ENCODE data around the gene TBC1D17. TPM values are rescaled to one million over a fixed set of nuclear protein-coding genes. Genes with fewer than 3 reads are reported as not detected.

Gene TBC1D17
- total and polyA plus RNA-seq, 2 of the 13 experiments (the other 11 are each of a cell fraction or from before 2014, with no cell fraction given) = 9.7 to 16.9 TPM

GRCh38 chr19:49866933-49867782 is 10.3 kb upstream of the TBC1D17 start, which contains the start of gene PNKP (continued):
- TF ChIP-seq ZNF292 (CRISPR knock-in tag; IDR thresholded peaks at IDR 0.05; ENCODE audit: borderline replicate concordance, low read depth) (no peak), MLX (CRISPR knock-in tag; IDR thresholded peaks at IDR 0.05) (no peak; the same call in 1 of the 2 replicates), CHCHD3 (CRISPR knock-in tag; IDR thresholded peaks at IDR 0.05) (no peak; the same call in 1 of the 2 replicates), YEATS2 (CRISPR knock-in tag; IDR thresholded peaks at IDR 0.05; ENCODE audit: borderline replicate concordance) (peak; percentile 67; the same call in 1 of the 2 replicates), SYNCRIP (IDR thresholded peaks at IDR 0.05; ENCODE audit: insufficient read depth, low read depth, low read length) (no peak), ZNF737 (CRISPR knock-in tag; IDR thresholded peaks at IDR 0.05; ENCODE audit: borderline replicate concordance) (no peak), ZNF235 (CRISPR knock-in tag; IDR thresholded peaks at IDR 0.05; ENCODE audit: borderline replicate concordance) (0 out of 2 replicates have a peak, but pooled peaks have one; percentile 53), ZBTB1 (CRISPR knock-in tag; IDR thresholded peaks at IDR 0.05; ENCODE audit: borderline replicate concordance) (no peak), ZNF792 (CRISPR knock-in tag; IDR thresholded peaks at IDR 0.05) (no peak), SMC3 (IDR thresholded peaks at IDR 0.05; ENCODE audit: low read length) (no peak), XBP1 (CRISPR knock-in tag; IDR thresholded peaks at IDR 0.05) (no peak), ZNF597 (CRISPR knock-in tag; IDR thresholded peaks at IDR 0.05) (no peak), ATF1 (CRISPR knock-in tag; IDR thresholded peaks at IDR 0.05) (peak; percentile 88), SMARCC2 (IDR thresholded peaks at IDR 0.05) (no peak), SMAD9 (CRISPR knock-in tag; IDR thresholded peaks at IDR 0.05) (0 out of 2 replicates have a peak, but pooled peaks have one; percentile 20), ZNF891 (CRISPR knock-in tag; IDR thresholded peaks at IDR 0.05) (no peak; the same call in 1 of the 2 replicates), PHF8 (CRISPR knock-in tag; IDR thresholded peaks at IDR 0.05) (peak; percentile 89), EEA1 (CRISPR knock-in tag; IDR thresholded peaks at IDR 0.05; ENCODE audit: borderline replicate concordance) (peak; percentile 75; the same call in 1 of the 2 replicates), ATF5 (CRISPR knock-in tag; IDR thresholded peaks at IDR 0.05; ENCODE audit: low read depth) (no peak), NR0B2 (CRISPR knock-in tag; IDR thresholded peaks at IDR 0.05) (peak; percentile 89)
- TF ChIP-seq, protein P1, sequence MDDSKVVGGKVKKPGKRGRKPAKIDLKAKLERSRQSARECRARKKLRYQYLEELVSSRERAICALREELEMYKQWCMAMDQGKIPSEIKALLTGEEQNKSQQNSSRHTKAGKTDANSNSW (CRISPR knock-in tag; IDR thresholded peaks at IDR 0.05; ENCODE audit: borderline replicate concordance) = peak; percentile 26; the same call in 1 of the 2 replicates
- TF ChIP-seq, protein P2, sequence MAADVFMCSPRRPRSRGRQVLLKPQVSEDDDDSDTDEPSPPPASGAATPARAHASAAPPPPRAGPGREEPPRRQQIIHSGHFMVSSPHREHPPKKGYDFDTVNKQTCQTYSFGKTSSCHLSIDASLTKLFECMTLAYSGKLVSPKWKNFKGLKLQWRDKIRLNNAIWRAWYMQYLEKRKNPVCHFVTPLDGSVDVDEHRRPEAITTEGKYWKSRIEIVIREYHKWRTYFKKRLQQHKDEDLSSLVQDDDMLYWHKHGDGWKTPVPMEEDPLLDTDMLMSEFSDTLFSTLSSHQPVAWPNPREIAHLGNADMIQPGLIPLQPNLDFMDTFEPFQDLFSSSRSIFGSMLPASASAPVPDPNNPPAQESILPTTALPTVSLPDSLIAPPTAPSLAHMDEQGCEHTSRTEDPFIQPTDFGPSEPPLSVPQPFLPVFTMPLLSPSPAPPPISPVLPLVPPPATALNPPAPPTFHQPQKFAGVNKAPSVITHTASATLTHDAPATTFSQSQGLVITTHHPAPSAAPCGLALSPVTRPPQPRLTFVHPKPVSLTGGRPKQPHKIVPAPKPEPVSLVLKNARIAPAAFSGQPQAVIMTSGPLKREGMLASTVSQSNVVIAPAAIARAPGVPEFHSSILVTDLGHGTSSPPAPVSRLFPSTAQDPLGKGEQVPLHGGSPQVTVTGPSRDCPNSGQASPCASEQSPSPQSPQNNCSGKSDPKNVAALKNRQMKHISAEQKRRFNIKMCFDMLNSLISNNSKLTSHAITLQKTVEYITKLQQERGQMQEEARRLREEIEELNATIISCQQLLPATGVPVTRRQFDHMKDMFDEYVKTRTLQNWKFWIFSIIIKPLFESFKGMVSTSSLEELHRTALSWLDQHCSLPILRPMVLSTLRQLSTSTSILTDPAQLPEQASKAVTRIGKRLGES (CRISPR knock-in tag; IDR thresholded peaks at IDR 0.05; ENCODE audit: borderline replicate concordance) = no peak
- TF ChIP-seq, protein P3, sequence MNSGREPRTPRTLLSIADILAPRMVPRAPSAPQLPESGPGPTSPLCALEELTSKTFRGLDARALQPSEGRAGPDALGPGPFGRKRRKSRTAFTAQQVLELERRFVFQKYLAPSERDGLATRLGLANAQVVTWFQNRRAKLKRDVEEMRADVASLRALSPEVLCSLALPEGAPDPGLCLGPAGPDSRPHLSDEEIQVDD (CRISPR knock-in tag; IDR thresholded peaks at IDR 0.05; ENCODE audit: borderline replicate concordance) = peak; percentile 28; the same call in 1 of the 2 replicates
